CMK (cell line): ENCODE results near the gene TOB2.
"Not testable (repeated sequence)": the region's sequence is repeated elsewhere in the genome, so short reads cannot be mapped to it uniquely, and the experiment has no call there.

ENCODE experiments used
- DNase-seq: peaks from one replicate; pipeline ENCODE4 v3.0.0-alpha.2; 2010; ENCODE audit warnings: low read depth

Gene TOB2

GRCh38 chr22:41461901-41462300 is 15.3 kb upstream of the TOB2 start:
- no peak for DNase-seq

GRCh38 chr22:41460071-41460470 is 13.5 kb upstream of the TOB2 start:
- not testable (repeated sequence) for DNase-seq

GRCh38 chr22:41459431-41459830 is 12.8 kb upstream of the TOB2 start:
- DNase-seq: no peak

- no peak for DNase-seq
These were observed 11.6 kb upstream of the TOB2 start for GRCh38 chr22:41458161-41458728.

- peak; percentile 91 for DNase-seq
These were observed 1.7 kb upstream of the TOB2 start for GRCh38 chr22:41448189-41448808.

- no peak for DNase-seq
These were observed 1.0 kb upstream of the TOB2 start for GRCh38 chr22:41447435-41448188.

GRCh38 chr22:41446057-41446501 is 522 bp downstream of the TOB2 start:
- DNase-seq: no peak

GRCh38 chr22:41445129-41446056 is 1.2 kb downstream of the TOB2 start:
- DNase-seq: no peak

GRCh38 chr22:41444360-41445128 is 2.1 kb downstream of the TOB2 start:
- peak; percentile 87 for DNase-seq

GRCh38 chr22:41442240-41442792 is 4.3 kb downstream of the TOB2 start:
- no peak for DNase-seq

GRCh38 chr22:41440511-41440910 is 6.1 kb downstream of the TOB2 start:
- not testable (repeated sequence) for DNase-seq

- no peak for DNase-seq
These were observed 9.4 kb downstream of the TOB2 start for GRCh38 chr22:41437198-41437597.

GRCh38 chr22:41436322-41437113 is 10.1 kb downstream of the TOB2 start:
- no peak for DNase-seq

- no peak for DNase-seq
These were observed 11.0 kb downstream of the TOB2 start for GRCh38 chr22:41435560-41435959.

- DNase-seq: not testable (repeated sequence)
These were observed 12.1 kb downstream of the TOB2 start for GRCh38 chr22:41434361-41435003.

- not testable (repeated sequence) for DNase-seq
These were observed 13.1 kb downstream of the TOB2 start for GRCh38 chr22:41433480-41433879.

GRCh38 chr22:41431656-41432055 is 14.9 kb downstream of the TOB2 start:
- no peak for DNase-seq

- DNase-seq: no peak
These were observed 16.7 kb downstream of the TOB2 start for GRCh38 chr22:41429951-41430332.

- DNase-seq: no peak
These were observed 17.2 kb downstream of the TOB2 start for GRCh38 chr22:41429232-41429950.
